Tibial nerve (tissue), 4 donors: ENCODE measurements around the gene RAD51C. TPM values are rescaled to one million over a fixed set of nuclear protein-coding genes. Genes with fewer than 3 reads are reported as not detected.

Source experiments
- DNase-seq, 2 donors: peaks; one replicate each; pipeline ENCODE4 v3.0.0-alpha.2; 2019; ENCODE audit warnings: low spot score in 2 of 2
- H3K27ac ChIP-seq, 4 donors: fragments of 200-600 bp; sonication (generic) in 3 of 4; one replicate each; pipeline ENCODE4 v1.5.1; 2017 to 2019; ENCODE audit warnings: mild to moderate bottlenecking in 1 of 4
- H3K27me3 ChIP-seq, 2 donors: fragments of 200-600 bp; sonication (generic) in 1 of 2; one replicate each; pipeline versions ENCODE4 v1.5.1 to v1.6.0; 2017 to 2019
- H3K36me3 ChIP-seq, 3 donors: fragments of 200-600 bp; sonication (generic); one replicate each; pipeline ENCODE4 v1.5.1; 2018 to 2019
- H3K4me1 ChIP-seq, 4 donors: fragments of 200-600 bp; sonication (generic) in 3 of 4; one replicate each; pipeline ENCODE4 v1.5.1; 2017 to 2019
- H3K4me3 ChIP-seq, 4 donors: fragments of 200-600 bp; sonication (generic) in 3 of 4; one replicate each; pipeline ENCODE4 v1.5.1; 2017 to 2019; ENCODE audit warnings: mild to moderate bottlenecking in 1 of 4, moderate library complexity in 1 of 4
- H3K9me3 ChIP-seq, 4 donors: fragments of 200-600 bp; sonication (generic) in 3 of 4; one replicate each; pipeline ENCODE4 v1.5.1; 2017 to 2019
- CTCF ChIP-seq, 5 experiments: fragments of 200-600 bp in 3 of 5; fragments of 450-650 bp in 2 of 5; sonication (generic) in 3 of 5; IDR thresholded peaks; one replicate each; pipeline ENCODE4 v1.5.1; 2016 to 2019; ENCODE audit warnings: antibody characterized with exemption in 5 of 5, mild to moderate bottlenecking in 3 of 5, moderate library complexity in 2 of 5
- EP300 ChIP-seq, 2 donors: sonication (generic); formaldehyde crosslinking; IDR thresholded peaks; one replicate each; pipeline ENCODE4 v1.6.1; 2017; ENCODE audit warnings: antibody characterized with exemption in 2 of 2, mild to moderate bottlenecking in 1 of 2
- POLR2A ChIP-seq, 2 donors: fragments of 450-650 bp; IDR thresholded peaks; one replicate each; pipeline ENCODE4 v1.6.1; 2017; ENCODE audit warnings: antibody characterized with exemption in 2 of 2, mild to moderate bottlenecking in 2 of 2, moderate library complexity in 2 of 2
- WGBS, 2 donors: methylation state at CpG; one replicate each; pipeline ENCODE4 v1.1.5; 2018; 5-methylcytosine and 5-hydroxymethylcytosine counted together
- total RNA-seq, 4 donors: library from RNA; depleted of rRNA; stranded (reverse); fragments of >200 nt; gene quantifications; one replicate each; pipeline ENCODE4 v1.1.0, GENCODE V29; 2016

Gene RAD51C
- total RNA-seq, 4 donors from 2014 or later = 10.3 to 18.8 (median 13.5) TPM

GRCh38 chr17:58691701-58692238, 632 bp upstream of the RAD51C start, which contains the start of gene TEX14:
Gene TEX14, minus strand, starts transcription at chr17:58692045. Its CDS starts 40,044 bp downstream, at chr17:58652001.
- WGBS, 2 donors = 92 to 93% methylated on average over 18 of the region's 19 CpGs
- TF ChIP-seq CTCF (IDR thresholded peaks at IDR 0.05) = no peak
- TF ChIP-seq POLR2A (IDR thresholded peaks at IDR 0.05) = no peak
- no peak for TF ChIP-seq EP300 (IDR thresholded peaks at IDR 0.05)
- H3K36me3 ChIP-seq = peaks cover 0 to 12% (median 0%) of the 10 kb centered on the region in 3 donors
- DNase-seq = no peak
- H3K27me3 ChIP-seq = no peaks in the 10 kb centered on the region
- peaks cover 0 to 14% (median 7%) of the 10 kb centered on the region in 4 donors for H3K4me1 ChIP-seq
- no peaks in the 10 kb centered on the region for H3K9me3 ChIP-seq
- H3K4me3 ChIP-seq = peak within 1 kb of the TSS; percentile 49 to 89 (median 69)
- H3K27ac ChIP-seq = peak within 1 kb of the TSS; percentile 64 to 94 (median 86)

- Histone ChIP-seq H3K27me3 (no peaks in the 10 kb centered on the region), H3K4me1 (peaks cover 0 to 14% (median 7%) of the 10 kb centered on the region in 4 donors), H3K4me3 (peak overlapping the region; percentile 49 to 89 (median 69)), H3K9me3 (no peaks in the 10 kb centered on the region), H3K36me3 (peaks cover 0 to 19% (median 0%) of the 10 kb centered on the region in 3 donors), H3K27ac (peak overlapping the region; percentile 64 to 94 (median 86))
- TF ChIP-seq POLR2A (IDR thresholded peaks at IDR 0.05) = no peak
- TF ChIP-seq CTCF (IDR thresholded peaks at IDR 0.05) = no peak
- TF ChIP-seq EP300 (IDR thresholded peaks at IDR 0.05) = no peak
- no peak for DNase-seq
- WGBS, 2 donors = 62 to 65% methylated on average over 8 of the region's 8 CpGs
Observed at GRCh38 chr17:58693208-58693607, 806 bp downstream of the RAD51C start.

- Histone ChIP-seq H3K27me3 (no peaks in the 10 kb centered on the region), H3K9me3 (no peaks in the 10 kb centered on the region), H3K36me3 (peaks cover 0 to 25% (median 0%) of the 10 kb centered on the region in 3 donors), H3K4me1 (peaks cover 0 to 14% (median 7%) of the 10 kb centered on the region in 4 donors), H3K4me3 (no peak overlapping the region), H3K27ac (no peak overlapping the region)
- WGBS, 2 donors = 65 to 71% methylated on average over 2 of the region's 2 CpGs
- TF ChIP-seq POLR2A (IDR thresholded peaks at IDR 0.05) (no peak), CTCF (IDR thresholded peaks at IDR 0.05) (no peak), EP300 (IDR thresholded peaks at IDR 0.05) (no peak)
- DNase-seq = no peak
Observed at GRCh38 chr17:58693751-58694150, 1.3 kb downstream of the RAD51C start.

- DNase-seq = no peak
- H3K27ac ChIP-seq = no peak overlapping the region
- TF ChIP-seq POLR2A (IDR thresholded peaks at IDR 0.05) (no peak), EP300 (IDR thresholded peaks at IDR 0.05) (no peak), CTCF (IDR thresholded peaks at IDR 0.05) (no peak)
- H3K4me3 ChIP-seq = no peak overlapping the region
- H3K4me1 ChIP-seq = peaks cover 0 to 14% (median 7%) of the 10 kb centered on the region in 4 donors
- 91 to 96% methylated on average over 8 of the region's 8 CpGs for WGBS, 2 donors
- H3K27me3 ChIP-seq = no peaks in the 10 kb centered on the region
- H3K36me3 ChIP-seq = peaks cover 0 to 30% (median 0%) of the 10 kb centered on the region in 3 donors
- H3K9me3 ChIP-seq = no peaks in the 10 kb centered on the region
Observed at GRCh38 chr17:58694302-58694701, 1.9 kb downstream of the RAD51C start.

GRCh38 chr17:58694826-58695225, 2.4 kb downstream of the RAD51C start:
- DNase-seq = no peak
- 96 to 100% methylated on average over 1 of the region's 1 CpG for WGBS, 2 donors
- Histone ChIP-seq H3K27me3 (no peaks in the 10 kb centered on the region), H3K9me3 (no peaks in the 10 kb centered on the region), H3K36me3 (peaks cover 0 to 36% (median 0%) of the 10 kb centered on the region in 3 donors), H3K27ac (no peak overlapping the region), H3K4me3 (no peak overlapping the region), H3K4me1 (peaks cover 0 to 14% (median 7%) of the 10 kb centered on the region in 4 donors)
- TF ChIP-seq CTCF (IDR thresholded peaks at IDR 0.05) (no peak), POLR2A (IDR thresholded peaks at IDR 0.05) (no peak)
